Measurements from ENCODE around the gene UBAC2.

DNA sequence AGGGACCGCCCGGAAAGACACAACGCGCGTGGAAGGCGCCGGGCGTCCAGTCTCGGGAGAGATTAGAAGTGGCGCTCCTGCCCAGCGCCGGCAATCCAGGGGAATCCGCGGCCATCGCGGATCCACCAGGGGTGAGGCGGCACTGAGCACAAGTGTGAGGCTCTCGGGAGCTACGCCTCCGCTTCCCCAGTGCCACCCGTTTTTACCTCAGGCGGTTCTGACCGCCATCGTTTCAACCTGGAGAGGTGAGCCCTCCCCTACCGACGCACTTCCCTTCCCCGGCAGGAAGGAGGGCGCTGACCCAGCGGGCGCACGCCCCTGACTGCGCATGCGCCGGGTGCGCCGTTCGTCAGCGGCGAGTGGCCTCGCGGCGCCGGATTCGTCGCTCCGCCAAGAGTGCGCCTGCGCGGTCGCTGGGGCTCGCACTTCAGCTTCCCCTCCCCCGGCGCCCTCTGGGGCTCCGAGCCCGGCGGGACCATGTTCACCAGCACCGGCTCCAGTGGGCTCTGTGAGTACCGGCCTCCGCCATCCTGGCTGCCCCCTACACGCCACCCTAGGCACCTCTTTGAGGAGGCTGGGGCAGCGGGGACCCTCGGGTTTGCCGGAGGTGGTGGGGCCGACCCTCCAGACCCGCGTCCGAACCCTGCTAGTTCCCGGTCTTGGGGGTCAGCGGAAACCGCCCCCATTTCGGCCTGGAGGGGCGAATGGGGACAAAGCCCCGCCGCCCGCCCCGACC is at the start of gene UBAC2:
- TF ChIP-seq, protein P1, sequence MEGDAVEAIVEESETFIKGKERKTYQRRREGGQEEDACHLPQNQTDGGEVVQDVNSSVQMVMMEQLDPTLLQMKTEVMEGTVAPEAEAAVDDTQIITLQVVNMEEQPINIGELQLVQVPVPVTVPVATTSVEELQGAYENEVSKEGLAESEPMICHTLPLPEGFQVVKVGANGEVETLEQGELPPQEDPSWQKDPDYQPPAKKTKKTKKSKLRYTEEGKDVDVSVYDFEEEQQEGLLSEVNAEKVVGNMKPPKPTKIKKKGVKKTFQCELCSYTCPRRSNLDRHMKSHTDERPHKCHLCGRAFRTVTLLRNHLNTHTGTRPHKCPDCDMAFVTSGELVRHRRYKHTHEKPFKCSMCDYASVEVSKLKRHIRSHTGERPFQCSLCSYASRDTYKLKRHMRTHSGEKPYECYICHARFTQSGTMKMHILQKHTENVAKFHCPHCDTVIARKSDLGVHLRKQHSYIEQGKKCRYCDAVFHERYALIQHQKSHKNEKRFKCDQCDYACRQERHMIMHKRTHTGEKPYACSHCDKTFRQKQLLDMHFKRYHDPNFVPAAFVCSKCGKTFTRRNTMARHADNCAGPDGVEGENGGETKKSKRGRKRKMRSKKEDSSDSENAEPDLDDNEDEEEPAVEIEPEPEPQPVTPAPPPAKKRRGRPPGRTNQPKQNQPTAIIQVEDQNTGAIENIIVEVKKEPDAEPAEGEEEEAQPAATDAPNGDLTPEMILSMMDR (conservative IDR thresholded peaks at IDR 0.05) = no peak
- no peak for TF ChIP-seq EZH2 (IDR thresholded peaks at IDR 0.05; ENCODE audit: low read depth)

All from PC-9 (cell line).